ENCODE measurements around the gene TPT1.
A peak's percentile ranks its signal among the peaks of the same experiment; 100 is the strongest.

Gene TPT1

GRCh38 chr13:45333977-45334922 is 6.7 kb downstream of the TPT1 start:
- in situ Hi-C loops (cut with HindIII; ENCODE audit: low sequenced_read_pairs), result no loop called here
- no peak overlapping the region for H3K4me3 ChIP-seq (ENCODE audit: low read depth, low read length)
- peak; percentile 61 for DNase-seq (ENCODE audit: low read depth, low spot score)
- TF ChIP-seq, protein P1, sequence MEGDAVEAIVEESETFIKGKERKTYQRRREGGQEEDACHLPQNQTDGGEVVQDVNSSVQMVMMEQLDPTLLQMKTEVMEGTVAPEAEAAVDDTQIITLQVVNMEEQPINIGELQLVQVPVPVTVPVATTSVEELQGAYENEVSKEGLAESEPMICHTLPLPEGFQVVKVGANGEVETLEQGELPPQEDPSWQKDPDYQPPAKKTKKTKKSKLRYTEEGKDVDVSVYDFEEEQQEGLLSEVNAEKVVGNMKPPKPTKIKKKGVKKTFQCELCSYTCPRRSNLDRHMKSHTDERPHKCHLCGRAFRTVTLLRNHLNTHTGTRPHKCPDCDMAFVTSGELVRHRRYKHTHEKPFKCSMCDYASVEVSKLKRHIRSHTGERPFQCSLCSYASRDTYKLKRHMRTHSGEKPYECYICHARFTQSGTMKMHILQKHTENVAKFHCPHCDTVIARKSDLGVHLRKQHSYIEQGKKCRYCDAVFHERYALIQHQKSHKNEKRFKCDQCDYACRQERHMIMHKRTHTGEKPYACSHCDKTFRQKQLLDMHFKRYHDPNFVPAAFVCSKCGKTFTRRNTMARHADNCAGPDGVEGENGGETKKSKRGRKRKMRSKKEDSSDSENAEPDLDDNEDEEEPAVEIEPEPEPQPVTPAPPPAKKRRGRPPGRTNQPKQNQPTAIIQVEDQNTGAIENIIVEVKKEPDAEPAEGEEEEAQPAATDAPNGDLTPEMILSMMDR (IDR thresholded peaks at IDR 0.05; ENCODE audit: low read depth, low read length), result no peak

- no peak for DNase-seq (ENCODE audit: low read depth, low spot score)
- in situ Hi-C loops (cut with HindIII; ENCODE audit: low sequenced_read_pairs), result no loop called here
These were observed 7.6 kb downstream of the TPT1 start for GRCh38 chr13:45333251-45333976.

DNA sequence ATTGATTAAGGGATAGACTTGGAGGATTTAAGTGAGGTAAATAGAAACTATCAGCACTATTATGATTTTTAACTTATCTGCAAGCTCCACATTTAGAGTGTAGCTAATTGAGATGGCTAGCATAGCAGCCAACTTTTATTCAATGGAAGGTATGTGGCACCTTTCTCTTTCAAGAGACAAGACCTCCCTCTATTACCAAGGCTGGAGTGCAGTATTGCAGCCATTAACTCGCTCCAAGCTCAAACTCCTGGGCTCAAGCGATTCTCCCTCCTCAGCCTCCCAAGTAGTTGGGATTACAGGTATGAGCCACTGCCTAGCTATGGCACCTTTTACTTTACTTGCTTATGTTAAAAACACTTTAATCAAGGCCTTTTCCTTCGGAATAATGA is 8.2 kb downstream of the TPT1 start:
- DNase-seq (ENCODE audit: low read depth, low spot score), result no peak
- TF ChIP-seq, protein P1 (IDR thresholded peaks at IDR 0.05; ENCODE audit: low read depth, low read length), result no peak
- in situ Hi-C loops (cut with HindIII; ENCODE audit: low sequenced_read_pairs), result no loop called here
- no peak overlapping the region for H3K4me3 ChIP-seq (ENCODE audit: low read depth, low read length)

More at GRCh38 chr13:45333251-45333976, 7.6 kb downstream of the TPT1 start:
- TF ChIP-seq, protein P1 (IDR thresholded peaks at IDR 0.05; ENCODE audit: low read depth, low read length), result no peak
- no peak overlapping the region for H3K4me3 ChIP-seq (ENCODE audit: low read depth, low read length)

DNA sequence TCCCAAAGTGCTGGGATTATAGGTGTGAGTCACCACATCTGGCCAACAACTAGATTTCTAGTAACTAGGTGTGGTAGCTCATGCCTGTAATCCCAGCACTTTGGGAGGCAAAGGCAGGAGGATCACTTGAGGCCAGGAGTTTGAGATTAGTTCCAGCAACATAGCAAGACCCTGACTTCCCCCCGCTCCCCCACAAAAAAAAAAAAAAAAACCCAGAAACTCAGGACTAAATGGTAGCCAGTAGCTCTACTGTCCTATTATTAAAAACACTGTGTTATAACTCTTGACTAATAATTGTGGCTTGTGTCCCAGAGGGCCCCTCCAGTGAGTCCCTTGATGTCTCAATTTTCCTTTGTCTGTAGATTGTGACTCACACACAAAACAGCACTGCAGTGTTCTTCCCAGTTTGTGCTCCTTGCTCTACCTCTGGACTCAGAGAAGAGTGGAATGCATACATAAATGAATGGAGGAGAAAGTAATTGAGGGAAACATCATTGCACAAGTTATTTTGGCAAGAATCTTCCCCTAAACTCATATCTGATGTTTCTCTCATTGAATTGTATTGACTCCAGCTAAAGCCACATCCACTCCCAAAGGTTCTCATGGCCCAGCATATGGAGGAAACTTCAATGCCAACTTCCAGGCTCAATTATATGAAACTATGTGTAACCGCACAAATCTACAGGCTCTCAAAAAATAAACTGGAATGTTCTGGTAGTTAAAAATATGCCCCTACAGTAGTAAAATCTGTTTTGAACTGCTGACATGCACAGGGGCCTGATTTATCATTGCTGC is 8.8 kb downstream of the TPT1 start:
- DNase-seq (ENCODE audit: low read depth, low spot score), result peak; percentile 88
- H3K4me3 ChIP-seq (ENCODE audit: low read depth, low read length), result no peak overlapping the region
- in situ Hi-C loops (cut with HindIII; ENCODE audit: low sequenced_read_pairs), result no loop called here
- TF ChIP-seq, protein P1 (IDR thresholded peaks at IDR 0.05; ENCODE audit: low read depth, low read length), result no peak

DNA sequence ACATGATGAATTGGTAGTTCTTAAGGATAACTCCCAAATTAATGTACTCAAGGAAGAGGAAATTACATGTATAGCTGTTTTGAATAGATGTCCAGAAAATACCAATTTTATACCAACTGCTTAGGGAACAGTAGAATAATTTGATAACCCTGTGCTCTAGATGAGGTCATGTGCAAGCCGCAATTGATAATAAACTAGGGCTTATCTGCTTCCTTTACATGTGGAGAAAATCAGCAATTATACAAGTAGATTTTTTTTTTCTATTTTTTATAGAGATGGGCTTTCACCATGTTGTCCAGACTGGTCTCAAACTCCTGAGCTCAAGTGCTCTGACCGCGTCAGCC is 9.3 kb downstream of the TPT1 start:
- no peak overlapping the region for H3K4me3 ChIP-seq (ENCODE audit: low read depth, low read length)
- no peak for DNase-seq (ENCODE audit: low read depth, low spot score)
- in situ Hi-C loops (cut with HindIII; ENCODE audit: low sequenced_read_pairs), result no loop called here
- TF ChIP-seq, protein P1 (IDR thresholded peaks at IDR 0.05; ENCODE audit: low read depth, low read length), result no peak

DNA sequence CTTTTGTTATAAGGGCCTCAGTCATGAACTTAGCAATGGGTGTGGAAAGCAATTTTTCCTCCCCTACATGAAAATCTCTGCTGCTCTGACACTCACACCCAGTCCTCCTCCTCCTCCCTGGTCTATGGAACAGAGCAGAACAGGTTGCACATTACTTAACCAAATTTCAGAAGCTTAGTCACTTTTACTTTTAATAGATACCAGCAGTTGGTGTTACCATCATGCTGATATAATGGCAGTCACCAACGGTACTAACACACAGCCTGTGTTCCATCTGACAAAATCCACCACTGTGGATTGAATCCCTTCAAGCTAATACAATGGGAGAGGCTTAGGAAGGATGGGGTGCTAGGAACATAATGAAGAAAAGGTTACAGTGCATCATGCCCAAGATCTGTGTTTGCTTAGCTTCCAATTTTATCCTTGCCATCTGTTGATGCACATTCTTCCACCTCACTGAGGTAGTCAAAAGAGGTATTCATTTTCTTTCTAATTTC is 9.8 kb downstream of the TPT1 start:
- in situ Hi-C loops (cut with HindIII; ENCODE audit: low sequenced_read_pairs), result no loop called here
- no peak overlapping the region for H3K4me3 ChIP-seq (ENCODE audit: low read depth, low read length)
- TF ChIP-seq, protein P1 (IDR thresholded peaks at IDR 0.05; ENCODE audit: low read depth, low read length), result no peak
- DNase-seq (ENCODE audit: low read depth, low spot score), result no peak
